ENCODE measurements around the gene HTR1D. TPM values are rescaled to one million over a fixed set of nuclear protein-coding genes. Genes with fewer than 3 reads are reported as not detected.

Gene HTR1D
- total RNA-seq, 1 experiment from 2014 or later: 9.1 TPM

GRCh38 chr1:23185381-23185780 is 31.9 kb downstream of the HTR1D start:
- DNase-seq (ENCODE audit: low read depth): no peak

- no peak for DNase-seq (ENCODE audit: low read depth)
These were observed 32.9 kb downstream of the HTR1D start for GRCh38 chr1:23184212-23184934.

GRCh38 chr1:23179862-23180261 is 37.4 kb downstream of the HTR1D start:
- DNase-seq (ENCODE audit: low read depth): no peak

GRCh38 chr1:23178950-23179349 is 38.4 kb downstream of the HTR1D start:
- no peak for DNase-seq (ENCODE audit: low read depth)

- DNase-seq (ENCODE audit: low read depth): no peak
These were observed 38.9 kb downstream of the HTR1D start for GRCh38 chr1:23178414-23178813.

GRCh38 chr1:23177438-23178380 is 39.6 kb downstream of the HTR1D start:
- DNase-seq (ENCODE audit: low read depth): peak; percentile 81

GRCh38 chr1:23177031-23177430 is 40.3 kb downstream of the HTR1D start:
- DNase-seq (ENCODE audit: low read depth): no peak

- DNase-seq (ENCODE audit: low read depth): no peak
These were observed 42.7 kb downstream of the HTR1D start for GRCh38 chr1:23174426-23175110.

GRCh38 chr1:23171181-23171755 is 46.0 kb downstream of the HTR1D start:
- no peak for DNase-seq (ENCODE audit: low read depth)

GRCh38 chr1:23169727-23170335 is 47.5 kb downstream of the HTR1D start:
- no peak for DNase-seq (ENCODE audit: low read depth)

GRCh38 chr1:23169195-23169575 is 48.1 kb downstream of the HTR1D start:
- DNase-seq (ENCODE audit: low read depth): no peak

GRCh38 chr1:23168445-23169194 is 48.7 kb downstream of the HTR1D start, which contains the start of gene LUZP1:
TSS of gene LUZP1 (minus strand) at chr1:23168856.
- peak; percentile 77 for DNase-seq (ENCODE audit: low read depth)

GRCh38 chr1:23168079-23168444 is 49.2 kb downstream of the HTR1D start:
- no peak for DNase-seq (ENCODE audit: low read depth)

GRCh38 chr1:23167353-23168078 is 49.8 kb downstream of the HTR1D start:
- no peak for DNase-seq (ENCODE audit: low read depth)

GRCh38 chr1:23166854-23167253 is 50.4 kb downstream of the HTR1D start:
- DNase-seq (ENCODE audit: low read depth): no peak

- no peak for DNase-seq (ENCODE audit: low read depth)
These were observed 53.9 kb downstream of the HTR1D start for GRCh38 chr1:23163395-23163794.

- no peak for DNase-seq (ENCODE audit: low read depth)
These were observed 57.1 kb downstream of the HTR1D start for GRCh38 chr1:23159963-23160877.

GRCh38 chr1:23156940-23157339 is 60.4 kb downstream of the HTR1D start:
- no peak for DNase-seq (ENCODE audit: low read depth)
